Naive thymus-derived CD8-positive, alpha-beta T cell (primary cell): ENCODE measurements around the gene CCNY. TPM values are rescaled to one million over a fixed set of nuclear protein-coding genes. Genes with fewer than 3 reads are reported as not detected.

ENCODE experiments used
- ATAC-seq, 2 donors: fragments of 150-1000 bp; cut with Tn5 transposase in 1 of 2; sonication (Bioruptor Pico), chemical (Tn5 transposase) in 1 of 2; 1 replicate in 1 of 2; 2 replicates in 1 of 2; pipeline ENCODE4 v1.10.0; 2021; ENCODE audit warnings: mild to moderate bottlenecking in 2 of 2, moderate library complexity in 2 of 2
- POLR2A ChIA-PET: fragments of 350-600 bp; sonication (Branson Sonifier 250); formaldehyde crosslinking; loops from one replicate; lab custom pipeline; 2021; ENCODE audit warnings: antibody characterized with exemption; lab: Charles Lee
- DNase-seq, 10 donors: peaks; one replicate each; pipeline versions ENCODE4 v3.0.0 to v3.0.0-alpha.2; 2020 to 2022
- H3K27ac Mint-ChIP-seq, 10 donors: one replicate each; pipeline ENCODE4 v1.8.0; 2020 to 2022; ENCODE audit warnings: mild to moderate bottlenecking in 10 of 10, mixed read lengths in 10 of 10, moderate library complexity in 4 of 10, inconsistent platforms in 1 of 10
- H3K27me3 Mint-ChIP-seq, 5 donors: one replicate each; pipeline ENCODE4 v1.8.0; 2021 to 2022; ENCODE audit warnings: mixed read lengths in 5 of 5
- H3K36me3 Mint-ChIP-seq, 3 donors: one replicate each; pipeline ENCODE4 v1.8.0; 2020 to 2022; ENCODE audit warnings: mixed read lengths in 3 of 3, mild to moderate bottlenecking in 2 of 3, inconsistent platforms in 1 of 3
- H3K4me1 Mint-ChIP-seq, 4 donors: one replicate each; pipeline ENCODE4 v1.8.0; 2021 to 2022; ENCODE audit warnings: mixed read lengths in 4 of 4
- H3K4me3 Mint-ChIP-seq, 10 donors: one replicate each; pipeline ENCODE4 v1.8.0; 2020 to 2022; ENCODE audit warnings: mild to moderate bottlenecking in 10 of 10, mixed read lengths in 10 of 10, moderate library complexity in 6 of 10, inconsistent platforms in 1 of 10
- H3K9me3 Mint-ChIP-seq, 9 donors: one replicate each; pipeline ENCODE4 v1.8.0; 2020 to 2022; ENCODE audit warnings: mixed read lengths in 9 of 9, mild to moderate bottlenecking in 3 of 9, inconsistent platforms in 1 of 9, moderate library complexity in 1 of 9
- polyA plus RNA-seq, 3 donors: library from polyadenylated mRNA; unstranded; fragments of 300-500 nt; fragmentation: Illumina TruSeq; gene quantifications; one replicate each; pipeline ENCODE4 v1.2.3, GENCODE V29; 2021
- total RNA-seq, 8 experiments: library from RNA in 2 of 8; stranded (reverse) in 2 of 8; gene quantifications; one replicate each; pipeline ENCODE4 v1.2.3 and lab custom pipeline; 2021 to 2026

CCNY gene
- total and polyA plus RNA-seq, 5 experiments from 2014 or later: 11.0 to 78.6 (median 25.5) TPM

GRCh38 chr10:35574924-35575352 is 238.6 kb downstream of the CCNY start:
- no peaks in the 10 kb centered on the region for H3K4me1 Mint-ChIP-seq
- H3K27ac Mint-ChIP-seq: peak overlapping the region in 1 of 10 donors; percentile 15
- POLR2A ChIA-PET: no interaction called here
- no peaks in the 10 kb centered on the region for H3K27me3 Mint-ChIP-seq
- H3K4me3 Mint-ChIP-seq: no peak overlapping the region
- ATAC-seq: no peak
- H3K36me3 Mint-ChIP-seq: peaks cover 26 to 50% (median 41%) of the 10 kb centered on the region in 3 donors
- peaks cover 2 to 35% (median 9%) of the 10 kb centered on the region in 9 donors for H3K9me3 Mint-ChIP-seq
- DNase-seq: no peak

GRCh38 chr10:35575640-35576039 is 239.3 kb downstream of the CCNY start:
- ATAC-seq (no peak), DNase-seq (no peak)
- Mint-ChIP-seq H3K4me1 (no peaks in the 10 kb centered on the region), H3K36me3 (peaks cover 26 to 46% (median 38%) of the 10 kb centered on the region in 3 donors), H3K9me3 (peaks cover 2 to 35% (median 9%) of the 10 kb centered on the region in 9 donors), H3K27me3 (no peaks in the 10 kb centered on the region), H3K27ac (peak overlapping the region in 4 of 10 donors; percentile 0 to 58 (median 27)), H3K4me3 (no peak overlapping the region)
- POLR2A ChIA-PET: no interaction called here

GRCh38 chr10:35576730-35577129 is 240.4 kb downstream of the CCNY start:
- DNase-seq: no peak
- Mint-ChIP-seq H3K4me3 (no peak overlapping the region), H3K9me3 (peaks cover 2 to 35% (median 9%) of the 10 kb centered on the region in 9 donors), H3K36me3 (peaks cover 26 to 38% (median 35%) of the 10 kb centered on the region in 3 donors), H3K27ac (peak overlapping the region in 2 of 10 donors; percentile 9 to 25), H3K4me1 (no peaks in the 10 kb centered on the region), H3K27me3 (no peaks in the 10 kb centered on the region)
- POLR2A ChIA-PET: no interaction called here
- ATAC-seq: no peak

- Mint-ChIP-seq H3K4me1 (no peaks in the 10 kb centered on the region), H3K27me3 (no peaks in the 10 kb centered on the region), H3K9me3 (peaks cover 2 to 35% (median 9%) of the 10 kb centered on the region in 9 donors), H3K36me3 (peaks cover 21 to 29% (median 21%) of the 10 kb centered on the region in 3 donors), H3K27ac (peak overlapping the region in 2 of 10 donors; percentile 3 to 4), H3K4me3 (no peak overlapping the region)
- POLR2A ChIA-PET: no interaction called here
- DNase-seq (no peak), ATAC-seq (no peak)
Observed at GRCh38 chr10:35577926-35578617, 241.8 kb downstream of the CCNY start.

GRCh38 chr10:35578618-35578956 is 242.3 kb downstream of the CCNY start:
- Mint-ChIP-seq H3K9me3 (peaks cover 2 to 35% (median 9%) of the 10 kb centered on the region in 9 donors), H3K27ac (no peak overlapping the region), H3K4me3 (no peak overlapping the region), H3K36me3 (peaks cover 18 to 25% (median 20%) of the 10 kb centered on the region in 3 donors), H3K4me1 (no peaks in the 10 kb centered on the region), H3K27me3 (no peaks in the 10 kb centered on the region)
- DNase-seq: no peak
- POLR2A ChIA-PET: no interaction called here
- no peak for ATAC-seq

- no peaks in the 10 kb centered on the region for H3K27me3 Mint-ChIP-seq
- ATAC-seq: no peak
- POLR2A ChIA-PET: interaction anchor here (0.5 kb wide), 1 partner anchor 225 kb away, joined by 5 read pairs; no protein-coding TSS in a partner anchor
- H3K4me1 Mint-ChIP-seq: no peaks in the 10 kb centered on the region
- H3K9me3 Mint-ChIP-seq: peaks cover 2 to 35% (median 9%) of the 10 kb centered on the region in 9 donors
- H3K27ac Mint-ChIP-seq: peak overlapping the region in 2 of 10 donors; percentile 20 to 29
- H3K4me3 Mint-ChIP-seq: no peak overlapping the region
- peaks cover 13 to 20% (median 15%) of the 10 kb centered on the region in 3 donors for H3K36me3 Mint-ChIP-seq
- no peak for DNase-seq
Observed at GRCh38 chr10:35579116-35579515, 242.8 kb downstream of the CCNY start.

- H3K4me1 Mint-ChIP-seq: no peaks in the 10 kb centered on the region
- no peak overlapping the region for H3K4me3 Mint-ChIP-seq
- POLR2A ChIA-PET: interaction anchor here (0.5 kb wide), 1 partner anchor 226 kb away, joined by 5 read pairs; no protein-coding TSS in a partner anchor
- no peak overlapping the region for H3K27ac Mint-ChIP-seq
- H3K27me3 Mint-ChIP-seq: peaks cover 0 to 2% (median 0%) of the 10 kb centered on the region in 5 donors
- no peak for DNase-seq
- ATAC-seq: no peak
- H3K36me3 Mint-ChIP-seq: peaks cover 6 to 12% (median 11%) of the 10 kb centered on the region in 3 donors
- peaks cover 2 to 34% (median 9%) of the 10 kb centered on the region in 9 donors for H3K9me3 Mint-ChIP-seq
Observed at GRCh38 chr10:35579726-35580422, 243.6 kb downstream of the CCNY start.

- Mint-ChIP-seq H3K36me3 (peaks cover 5 to 8% (median 8%) of the 10 kb centered on the region in 3 donors), H3K27me3 (peaks cover 0 to 7% (median under 1%) of the 10 kb centered on the region in 5 donors), H3K27ac (no peak overlapping the region), H3K4me1 (no peaks in the 10 kb centered on the region), H3K4me3 (no peak overlapping the region), H3K9me3 (peaks cover 2 to 29% (median 9%) of the 10 kb centered on the region in 9 donors)
- POLR2A ChIA-PET: no interaction called here
- DNase-seq (no peak), ATAC-seq (no peak)
Observed at GRCh38 chr10:35580423-35580770, 244.1 kb downstream of the CCNY start.

GRCh38 chr10:35581655-35582054 is 245.3 kb downstream of the CCNY start:
- DNase-seq: no peak
- H3K9me3 Mint-ChIP-seq: peaks cover 2 to 25% (median 9%) of the 10 kb centered on the region in 9 donors

GRCh38 chr10:35584946-35585345 is 248.6 kb downstream of the CCNY start:
- Mint-ChIP-seq H3K27me3 (peaks cover 0 to 25% (median 10%) of the 10 kb centered on the region in 5 donors), H3K9me3 (peaks cover 0 to 9% (median 0%) of the 10 kb centered on the region in 9 donors), H3K4me1 (peaks cover 0 to 3% (median under 1%) of the 10 kb centered on the region in 4 donors), H3K36me3 (peaks cover 0 to 2% (median 2%) of the 10 kb centered on the region in 3 donors), H3K4me3 (no peak overlapping the region), H3K27ac (no peak overlapping the region)
- DNase-seq (no peak), ATAC-seq (no peak)
- POLR2A ChIA-PET: no interaction called here

More at GRCh38 chr10:35581655-35582054, 245.3 kb downstream of the CCNY start:
- no peak for ATAC-seq
- no peak overlapping the region for H3K27ac Mint-ChIP-seq
- H3K4me1 Mint-ChIP-seq: peaks cover 0 to 3% (median 0%) of the 10 kb centered on the region in 4 donors
- POLR2A ChIA-PET: no interaction called here
- H3K4me3 Mint-ChIP-seq: no peak overlapping the region
- H3K36me3 Mint-ChIP-seq: peaks cover 2 to 6% (median 5%) of the 10 kb centered on the region in 3 donors
- peaks cover 0 to 14% (median 3%) of the 10 kb centered on the region in 5 donors for H3K27me3 Mint-ChIP-seq

GRCh38 chr10:35585356-35585755 is 249.0 kb downstream of the CCNY start:
- peak overlapping the region in 1 of 10 donors; percentile 63 for H3K27ac Mint-ChIP-seq
- H3K9me3 Mint-ChIP-seq: peaks cover 0 to 9% (median 0%) of the 10 kb centered on the region in 9 donors
- POLR2A ChIA-PET: no interaction called here
- no peak for DNase-seq
- ATAC-seq: no peak
- peaks cover under 1 to 2% (median 2%) of the 10 kb centered on the region in 3 donors for H3K36me3 Mint-ChIP-seq
- H3K27me3 Mint-ChIP-seq: peaks cover 0 to 25% (median 10%) of the 10 kb centered on the region in 5 donors
- H3K4me3 Mint-ChIP-seq: no peak overlapping the region
- H3K4me1 Mint-ChIP-seq: peaks cover 0 to 3% (median under 1%) of the 10 kb centered on the region in 4 donors

GRCh38 chr10:35585903-35586535 is 249.7 kb downstream of the CCNY start:
- peaks cover 0 to 3% (median under 1%) of the 10 kb centered on the region in 4 donors for H3K4me1 Mint-ChIP-seq
- no peak for ATAC-seq
- peak overlapping the region in 1 of 10 donors; percentile 5 for H3K27ac Mint-ChIP-seq
- H3K4me3 Mint-ChIP-seq: no peak overlapping the region
- peaks cover 0 to 9% (median 5%) of the 10 kb centered on the region in 9 donors for H3K9me3 Mint-ChIP-seq
- peaks cover 2 to 7% (median 2%) of the 10 kb centered on the region in 3 donors for H3K36me3 Mint-ChIP-seq
- POLR2A ChIA-PET: no interaction called here
- peaks cover 2 to 31% (median 12%) of the 10 kb centered on the region in 5 donors for H3K27me3 Mint-ChIP-seq
- DNase-seq: no peak
